Esophagus squamous epithelium (tissue), 4 donors: ENCODE data around the gene TMEM254.

Experiments used
- POLR2A ChIP-seq, 4 donors: fragments of 450-650 bp; IDR thresholded peaks; one replicate each; pipeline ENCODE4 v1.6.1; 2017; ENCODE audit warnings: antibody characterized with exemption in 4 of 4, mild to moderate bottlenecking in 4 of 4, moderate library complexity in 3 of 4
- TF ChIP-seq, protein P1 (sequence below), 6 experiments: fragments of 450-650 bp in 4 of 6; fragments of 200-600 bp in 2 of 6; sonication (generic) in 2 of 6; IDR thresholded peaks; one replicate each; pipeline ENCODE4 v1.5.1; 2016 to 2019; ENCODE audit warnings: antibody characterized with exemption in 6 of 6, mild to moderate bottlenecking in 4 of 6, moderate library complexity in 4 of 6

DNA sequence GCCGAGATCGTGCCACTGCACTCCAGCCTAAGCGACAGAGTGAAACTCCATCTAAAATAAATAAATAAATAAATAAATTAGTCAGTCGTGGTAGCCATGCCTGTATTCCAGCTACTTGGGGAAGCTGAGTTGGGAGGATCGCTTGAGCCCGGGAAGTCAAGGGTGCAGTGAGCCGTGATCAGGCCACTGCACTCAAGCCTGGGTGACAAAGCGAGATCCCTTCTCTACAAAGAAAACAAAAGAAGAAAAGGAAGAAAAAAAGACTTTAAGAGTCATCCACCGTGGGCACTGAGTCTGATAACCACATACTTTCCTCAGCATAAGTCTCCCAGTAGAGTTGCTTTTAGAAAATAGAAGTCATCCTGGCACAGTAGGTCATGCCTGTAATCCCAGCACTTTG is 2.6 kb downstream of the TMEM254 start:
- TF ChIP-seq, protein P1, sequence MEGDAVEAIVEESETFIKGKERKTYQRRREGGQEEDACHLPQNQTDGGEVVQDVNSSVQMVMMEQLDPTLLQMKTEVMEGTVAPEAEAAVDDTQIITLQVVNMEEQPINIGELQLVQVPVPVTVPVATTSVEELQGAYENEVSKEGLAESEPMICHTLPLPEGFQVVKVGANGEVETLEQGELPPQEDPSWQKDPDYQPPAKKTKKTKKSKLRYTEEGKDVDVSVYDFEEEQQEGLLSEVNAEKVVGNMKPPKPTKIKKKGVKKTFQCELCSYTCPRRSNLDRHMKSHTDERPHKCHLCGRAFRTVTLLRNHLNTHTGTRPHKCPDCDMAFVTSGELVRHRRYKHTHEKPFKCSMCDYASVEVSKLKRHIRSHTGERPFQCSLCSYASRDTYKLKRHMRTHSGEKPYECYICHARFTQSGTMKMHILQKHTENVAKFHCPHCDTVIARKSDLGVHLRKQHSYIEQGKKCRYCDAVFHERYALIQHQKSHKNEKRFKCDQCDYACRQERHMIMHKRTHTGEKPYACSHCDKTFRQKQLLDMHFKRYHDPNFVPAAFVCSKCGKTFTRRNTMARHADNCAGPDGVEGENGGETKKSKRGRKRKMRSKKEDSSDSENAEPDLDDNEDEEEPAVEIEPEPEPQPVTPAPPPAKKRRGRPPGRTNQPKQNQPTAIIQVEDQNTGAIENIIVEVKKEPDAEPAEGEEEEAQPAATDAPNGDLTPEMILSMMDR (IDR thresholded peaks at IDR 0.05): no peak
- no peak for TF ChIP-seq POLR2A (IDR thresholded peaks at IDR 0.05)
